Mesendoderm (in vitro differentiated cells): ENCODE data around the gene LRRN2. TPM values are rescaled to one million over a fixed set of nuclear protein-coding genes. Genes with fewer than 3 reads are reported as not detected.
A peak's percentile ranks its signal among the peaks of the same experiment; 100 is the strongest.

Source experiments
- DNase-seq: peaks from one replicate; pipeline ENCODE4 v3.0.0; 2013
- H2AK5ac ChIP-seq: 2 replicates; pipeline ENCODE4 v1.6.1; 2013; ENCODE audit warnings: low read length, inconsistent platforms
- H2BK120ac ChIP-seq: 2 replicates; pipeline ENCODE4 v1.6.1; 2013; ENCODE audit warnings: low read depth, mild to moderate bottlenecking, low read length, moderate library complexity, mixed read lengths
- H2BK15ac ChIP-seq: replicated peaks from 2 replicates; pipeline ENCODE4 v1.6.1; 2013; ENCODE audit warnings: low read depth, mild to moderate bottlenecking, moderate library complexity
- H2BK5ac ChIP-seq: 2 replicates; pipeline ENCODE4 v1.6.1; 2013; ENCODE audit warnings: low read length, inconsistent platforms
- H3K18ac ChIP-seq: 2 replicates; pipeline ENCODE4 v1.6.1; 2013; ENCODE audit warnings: mild to moderate bottlenecking, low read length, mixed read lengths
- H3K23ac ChIP-seq: one replicate; pipeline ENCODE4 v1.6.1; 2013; ENCODE audit warnings: low read length
- H3K27ac ChIP-seq: 2 replicates; pipeline ENCODE4 v1.5.1; 2013; ENCODE audit warnings: low read depth, mild to moderate bottlenecking, inconsistent platforms, low read length, moderate library complexity
- H3K27me3 ChIP-seq: 2 replicates; pipeline ENCODE4 v1.6.1; 2013; ENCODE audit warnings: low read length, control low read depth, mild to moderate bottlenecking, inconsistent platforms; ENCODE audit not compliant: insufficient read depth, poor library complexity
- H3K36me3 ChIP-seq: 2 replicates; pipeline ENCODE4 v1.6.1; 2013; ENCODE audit warnings: low read length, inconsistent platforms; ENCODE audit not compliant: control insufficient read depth, insufficient read depth
- H3K4ac ChIP-seq: one replicate; pipeline ENCODE4 v1.6.1; 2013; ENCODE audit warnings: low read depth, mild to moderate bottlenecking, low read length, moderate library complexity
- H3K4me1 ChIP-seq: 2 replicates; pipeline ENCODE4 v1.6.1; 2013; ENCODE audit warnings: low read depth, low read length, inconsistent platforms; ENCODE audit not compliant: control insufficient read depth
- H3K4me2 ChIP-seq: 2 replicates; pipeline ENCODE4 v1.6.1; 2013; ENCODE audit warnings: low read length
- H3K4me3 ChIP-seq: 2 replicates; pipeline ENCODE4 v1.5.1; 2013; ENCODE audit warnings: mild to moderate bottlenecking, low read length
- H3K56ac ChIP-seq: one replicate; pipeline ENCODE4 v1.6.1; 2013; ENCODE audit warnings: low read length
- H3K79me1 ChIP-seq: 2 replicates; pipeline ENCODE4 v1.6.1; 2013; ENCODE audit warnings: low read length, inconsistent platforms
- H3K79me2 ChIP-seq: 2 replicates; pipeline ENCODE4 v1.6.1; 2013; ENCODE audit warnings: mild to moderate bottlenecking, low read length; ENCODE audit not compliant: control insufficient read depth, insufficient read depth
- H3K9ac ChIP-seq: 2 replicates; pipeline ENCODE4 v1.6.1; 2013; ENCODE audit warnings: low read length, inconsistent platforms
- H4K5ac ChIP-seq: one replicate; pipeline ENCODE4 v1.6.1; 2013; ENCODE audit warnings: low read length
- H4K8ac ChIP-seq: one replicate; pipeline ENCODE4 v1.6.1; 2013; ENCODE audit warnings: low read depth, mild to moderate bottlenecking, control low read depth, low read length, moderate library complexity
- WGBS: extraction: QIAGEN DNeasy Blood & Tissue Kit; methylation state at CpG from one replicate; pipeline ENCODE4 v1.1.7; 2013; ENCODE audit warnings: low lambda C conversion rate, missing lambda C conversion rate; ENCODE audit not compliant: insufficient coverage; ENCODE audit errors: extremely low coverage; 5-methylcytosine and 5-hydroxymethylcytosine counted together
- polyA plus RNA-seq, 2 experiments: library from polyadenylated mRNA; stranded (reverse); fragments of 200-250 nt; gene quantifications; one replicate each; pipeline ENCODE4 v1.2.3, GENCODE V29; 2013

LRRN2 gene
- polyA plus RNA-seq (2013, experiment 1 of 2): 26.7 TPM
- 26.5 TPM for polyA plus RNA-seq (2013, experiment 2 of 2)

GRCh38 chr1:204685236-204686006, at the start of gene LRRN2:
Gene LRRN2, minus strand, starts transcription at chr1:204685738. Its CDS starts 65,746 bp downstream, at chr1:204619992.
- no peak within 1 kb of the TSS for H2BK120ac ChIP-seq
- DNase-seq: peak; percentile 49
- H3K4ac ChIP-seq: peak within 1 kb of the TSS; percentile 8

GRCh38 chr1:204735042-204735441, 49.5 kb upstream of the LRRN2 start:
- H3K4ac ChIP-seq: no peak overlapping the region
- peaks cover 10% of the 10 kb centered on the region for H3K4me1 ChIP-seq
- H3K36me3 ChIP-seq: no peaks in the 10 kb centered on the region
- no peak overlapping the region for H3K9ac ChIP-seq
- H3K27me3 ChIP-seq: no peaks in the 10 kb centered on the region
- H3K79me2 ChIP-seq: no peaks in the 10 kb centered on the region
- no peak overlapping the region for H3K23ac ChIP-seq
- H4K8ac ChIP-seq: no peak overlapping the region
- no peak overlapping the region for H3K56ac ChIP-seq
- no peak overlapping the region for H4K5ac ChIP-seq
- DNase-seq: peak; percentile 50
- no peak overlapping the region for H2AK5ac ChIP-seq
- no peak overlapping the region for H2BK120ac ChIP-seq
- H3K27ac ChIP-seq: no peak overlapping the region
- H3K4me3 ChIP-seq: no peak overlapping the region
- H2BK15ac ChIP-seq: no peak overlapping the region
- H3K4me2 ChIP-seq: no peak overlapping the region
- H3K79me1 ChIP-seq: no peaks in the 10 kb centered on the region
- no peak overlapping the region for H3K18ac ChIP-seq
- no peak overlapping the region for H2BK5ac ChIP-seq

More at GRCh38 chr1:204685236-204686006, at the start of gene LRRN2:
- no peaks in the 10 kb centered on the region for H3K36me3 ChIP-seq
- H3K79me2 ChIP-seq: peaks cover 41% of the 10 kb centered on the region
- H3K56ac ChIP-seq: peak within 1 kb of the TSS; percentile 91
- peak within 1 kb of the TSS; percentile 50 for H3K23ac ChIP-seq
- no CpG with 5 or more reads among the region's 84 CpGs for WGBS
- peak within 1 kb of the TSS; percentile 40 for H2AK5ac ChIP-seq
- no peak within 1 kb of the TSS for H4K8ac ChIP-seq
- H2BK15ac ChIP-seq: no peak within 1 kb of the TSS
- H4K5ac ChIP-seq: no peak within 1 kb of the TSS
- peak within 1 kb of the TSS; percentile 57 for H3K4me3 ChIP-seq
- H3K79me1 ChIP-seq: peaks cover 15% of the 10 kb centered on the region
- no peaks in the 10 kb centered on the region for H3K27me3 ChIP-seq
- H3K4me1 ChIP-seq: peaks cover 19% of the 10 kb centered on the region
- peak within 1 kb of the TSS; percentile 85 for H3K9ac ChIP-seq
- H3K18ac ChIP-seq: peak within 1 kb of the TSS; percentile 78
- H3K4me2 ChIP-seq: peak within 1 kb of the TSS; percentile 76
- peak within 1 kb of the TSS; percentile 17 for H2BK5ac ChIP-seq
- peak within 1 kb of the TSS; percentile 25 for H3K27ac ChIP-seq

- Histone ChIP-seq H3K4me2 (no peak overlapping the region), H2BK5ac (no peak overlapping the region), H3K4me1 (peaks cover 10% of the 10 kb centered on the region), H3K36me3 (no peaks in the 10 kb centered on the region), H3K79me1 (no peaks in the 10 kb centered on the region), H4K8ac (no peak overlapping the region), H4K5ac (no peak overlapping the region), H2BK15ac (no peak overlapping the region), H2BK120ac (no peak overlapping the region), H2AK5ac (no peak overlapping the region), H3K56ac (no peak overlapping the region), H3K27me3 (no peaks in the 10 kb centered on the region), H3K4me3 (no peak overlapping the region), H3K18ac (no peak overlapping the region), H3K27ac (no peak overlapping the region), H3K4ac (no peak overlapping the region), H3K9ac (no peak overlapping the region), H3K79me2 (no peaks in the 10 kb centered on the region), H3K23ac (no peak overlapping the region)
- no CpG with 5 or more reads among the region's 12 CpGs for WGBS
- no peak for DNase-seq
These were observed 48.5 kb upstream of the LRRN2 start for GRCh38 chr1:204733869-204734596.

- no peak overlapping the region for H3K18ac ChIP-seq
- H3K27me3 ChIP-seq: no peaks in the 10 kb centered on the region
- H3K56ac ChIP-seq: no peak overlapping the region
- peaks cover 10% of the 10 kb centered on the region for H3K4me1 ChIP-seq
- no peaks in the 10 kb centered on the region for H3K79me2 ChIP-seq
- no peak for DNase-seq
- no peak overlapping the region for H3K4ac ChIP-seq
- no peak overlapping the region for H4K5ac ChIP-seq
- no peak overlapping the region for H2BK5ac ChIP-seq
- H3K27ac ChIP-seq: no peak overlapping the region
- no peak overlapping the region for H2BK120ac ChIP-seq
- H3K36me3 ChIP-seq: no peaks in the 10 kb centered on the region
- H3K79me1 ChIP-seq: no peaks in the 10 kb centered on the region
- no peak overlapping the region for H2BK15ac ChIP-seq
- WGBS: no CpG with 5 or more reads among the region's 4 CpGs
- H4K8ac ChIP-seq: no peak overlapping the region
- no peak overlapping the region for H3K4me3 ChIP-seq
- no peak overlapping the region for H3K9ac ChIP-seq
- no peak overlapping the region for H3K23ac ChIP-seq
- no peak overlapping the region for H2AK5ac ChIP-seq
- no peak overlapping the region for H3K4me2 ChIP-seq
These were observed 47.8 kb upstream of the LRRN2 start for GRCh38 chr1:204733289-204733688.

- no peak overlapping the region for H3K4ac ChIP-seq
- no CpG with 5 or more reads among the region's 5 CpGs for WGBS
- no peaks in the 10 kb centered on the region for H3K79me2 ChIP-seq
- H3K56ac ChIP-seq: no peak overlapping the region
- H3K36me3 ChIP-seq: no peaks in the 10 kb centered on the region
- H3K4me1 ChIP-seq: peaks cover 10% of the 10 kb centered on the region
- no peak overlapping the region for H3K4me2 ChIP-seq
- no peak overlapping the region for H3K27ac ChIP-seq
- H4K5ac ChIP-seq: no peak overlapping the region
- no peak overlapping the region for H2BK5ac ChIP-seq
- no peak for DNase-seq
- no peak overlapping the region for H3K18ac ChIP-seq
- H3K27me3 ChIP-seq: no peaks in the 10 kb centered on the region
- H2BK120ac ChIP-seq: no peak overlapping the region
- H3K79me1 ChIP-seq: no peaks in the 10 kb centered on the region
- no peak overlapping the region for H3K23ac ChIP-seq
- no peak overlapping the region for H2BK15ac ChIP-seq
- no peak overlapping the region for H2AK5ac ChIP-seq
- H3K9ac ChIP-seq: no peak overlapping the region
- H3K4me3 ChIP-seq: no peak overlapping the region
- no peak overlapping the region for H4K8ac ChIP-seq
These were observed 46.5 kb upstream of the LRRN2 start for GRCh38 chr1:204731985-204732575.
